GM13976 (cell line): ENCODE data around the gene S100A7A.

Experiments
- DNase-seq: peaks from one replicate; pipeline ENCODE4 v3.0.0; 2012; ENCODE audit warnings: low spot score
- in situ Hi-C: fragments of 300-500 bp; cut with MboI; formaldehyde crosslinking; loops from one replicate; pipeline ENCODE4 v1.12.0; 2022; ENCODE audit warnings: low sequenced_read_pairs, mixed read lengths, inconsistent platforms; ENCODE audit not compliant: unreplicated experiment
- TF ChIP-seq, protein P1 (sequence below): IDR thresholded peaks from 2 replicates; pipeline ENCODE4 v1.5.1; 2012; ENCODE audit warnings: borderline replicate concordance, mild to moderate bottlenecking; ENCODE audit not compliant: insufficient read depth; ENCODE audit errors: extremely low read depth, missing control alignments, control extremely low read depth

S100A7A gene

DNA sequence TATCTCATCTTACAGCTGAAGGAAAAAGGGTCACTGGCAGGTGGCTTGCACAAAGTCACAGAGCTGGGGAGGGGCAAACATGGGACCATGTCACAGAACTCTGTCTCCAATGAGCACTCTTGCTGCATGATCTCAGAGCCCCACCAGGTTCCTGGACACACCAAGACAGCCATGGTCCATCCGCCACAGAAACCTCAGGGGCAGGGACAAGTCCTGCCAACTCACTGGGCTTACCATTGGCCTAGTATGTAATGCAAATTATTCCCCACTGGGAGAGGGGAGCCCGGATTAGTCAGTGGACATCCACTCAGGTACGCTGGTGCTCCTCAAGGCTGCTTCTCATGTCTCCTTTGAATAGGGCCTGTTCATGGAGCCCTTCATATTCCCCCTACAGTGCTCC lies 14.2 kb downstream of the S100A7A start:
- no peak for DNase-seq
- in situ Hi-C loops, result loop anchor here (10.0 kb wide), 1 partner anchor 66 kb away; no protein-coding TSS in a partner anchor
- TF ChIP-seq, protein P1, sequence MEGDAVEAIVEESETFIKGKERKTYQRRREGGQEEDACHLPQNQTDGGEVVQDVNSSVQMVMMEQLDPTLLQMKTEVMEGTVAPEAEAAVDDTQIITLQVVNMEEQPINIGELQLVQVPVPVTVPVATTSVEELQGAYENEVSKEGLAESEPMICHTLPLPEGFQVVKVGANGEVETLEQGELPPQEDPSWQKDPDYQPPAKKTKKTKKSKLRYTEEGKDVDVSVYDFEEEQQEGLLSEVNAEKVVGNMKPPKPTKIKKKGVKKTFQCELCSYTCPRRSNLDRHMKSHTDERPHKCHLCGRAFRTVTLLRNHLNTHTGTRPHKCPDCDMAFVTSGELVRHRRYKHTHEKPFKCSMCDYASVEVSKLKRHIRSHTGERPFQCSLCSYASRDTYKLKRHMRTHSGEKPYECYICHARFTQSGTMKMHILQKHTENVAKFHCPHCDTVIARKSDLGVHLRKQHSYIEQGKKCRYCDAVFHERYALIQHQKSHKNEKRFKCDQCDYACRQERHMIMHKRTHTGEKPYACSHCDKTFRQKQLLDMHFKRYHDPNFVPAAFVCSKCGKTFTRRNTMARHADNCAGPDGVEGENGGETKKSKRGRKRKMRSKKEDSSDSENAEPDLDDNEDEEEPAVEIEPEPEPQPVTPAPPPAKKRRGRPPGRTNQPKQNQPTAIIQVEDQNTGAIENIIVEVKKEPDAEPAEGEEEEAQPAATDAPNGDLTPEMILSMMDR, result no peak

DNA sequence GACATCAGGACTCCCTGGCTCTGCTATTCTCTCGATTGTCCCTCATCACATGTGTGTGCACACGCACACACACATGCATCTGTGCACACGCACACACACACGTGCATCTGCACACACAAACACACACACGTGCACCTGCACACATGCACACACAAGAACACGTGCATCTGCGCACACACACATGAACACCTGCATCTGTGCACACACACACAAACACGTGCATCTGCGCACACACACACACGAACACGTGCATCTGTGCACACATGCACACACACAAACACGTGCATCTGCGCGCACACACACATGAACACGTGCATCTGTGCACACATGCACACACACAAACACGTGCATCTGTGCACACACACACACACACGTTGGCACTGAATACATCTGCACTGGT lies 14.7 kb downstream of the S100A7A start:
- in situ Hi-C loops, result loop anchor here (10.0 kb wide), 1 partner anchor 66 kb away; no protein-coding TSS in a partner anchor
- no peak for DNase-seq

DNA sequence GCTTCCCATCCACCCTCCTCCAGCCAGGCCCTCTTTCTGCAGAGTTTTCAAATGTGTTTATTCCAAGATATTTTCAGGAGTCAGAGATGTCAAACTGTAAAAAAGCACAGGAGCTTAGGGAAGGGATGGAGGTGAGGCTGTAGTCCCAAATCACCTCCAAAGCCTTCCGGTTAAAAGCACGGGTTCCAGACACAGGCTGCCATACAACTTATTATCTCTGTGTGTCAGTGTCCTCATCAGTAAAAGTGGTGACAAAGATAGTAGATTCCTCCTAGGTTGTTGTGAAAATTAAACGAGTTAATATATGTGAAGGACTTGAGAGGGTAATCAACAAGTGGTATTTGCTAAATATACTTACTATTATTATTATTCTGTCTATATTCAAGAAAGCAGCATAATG lies 15.1 kb downstream of the S100A7A start:
- in situ Hi-C loops, result loop anchor here (10.0 kb wide), 1 partner anchor 67 kb away; no protein-coding TSS in a partner anchor
- DNase-seq, result no peak
- TF ChIP-seq, protein P1, result no peak

More for the DNA sequence above, 14.7 kb downstream of the S100A7A start:
- TF ChIP-seq, protein P1, result no peak

DNA sequence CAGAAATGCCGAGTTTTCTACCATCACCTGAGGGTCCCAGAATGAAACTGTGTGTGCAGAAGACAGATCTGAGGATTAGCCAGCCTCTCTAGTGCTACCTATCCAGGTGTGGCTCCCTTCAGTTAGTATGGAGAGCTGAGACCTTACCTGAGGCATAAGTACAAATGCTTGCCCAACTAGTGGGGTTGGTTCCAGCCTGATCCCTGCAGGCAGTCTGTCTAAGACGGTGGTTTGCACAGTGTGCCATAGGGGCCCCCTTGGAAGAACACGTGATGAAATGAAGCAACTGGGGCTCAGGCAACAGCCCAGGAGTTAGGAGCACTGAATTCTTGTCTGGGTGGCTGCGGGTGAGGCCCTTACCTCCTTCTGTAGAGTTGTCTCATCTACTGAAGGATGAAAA lies 15.6 kb downstream of the S100A7A start:
- in situ Hi-C loops, result loop anchor here (10.0 kb wide), 1 partner anchor 67 kb away; no protein-coding TSS in a partner anchor
- DNase-seq, result no peak
- TF ChIP-seq, protein P1, result no peak

DNA sequence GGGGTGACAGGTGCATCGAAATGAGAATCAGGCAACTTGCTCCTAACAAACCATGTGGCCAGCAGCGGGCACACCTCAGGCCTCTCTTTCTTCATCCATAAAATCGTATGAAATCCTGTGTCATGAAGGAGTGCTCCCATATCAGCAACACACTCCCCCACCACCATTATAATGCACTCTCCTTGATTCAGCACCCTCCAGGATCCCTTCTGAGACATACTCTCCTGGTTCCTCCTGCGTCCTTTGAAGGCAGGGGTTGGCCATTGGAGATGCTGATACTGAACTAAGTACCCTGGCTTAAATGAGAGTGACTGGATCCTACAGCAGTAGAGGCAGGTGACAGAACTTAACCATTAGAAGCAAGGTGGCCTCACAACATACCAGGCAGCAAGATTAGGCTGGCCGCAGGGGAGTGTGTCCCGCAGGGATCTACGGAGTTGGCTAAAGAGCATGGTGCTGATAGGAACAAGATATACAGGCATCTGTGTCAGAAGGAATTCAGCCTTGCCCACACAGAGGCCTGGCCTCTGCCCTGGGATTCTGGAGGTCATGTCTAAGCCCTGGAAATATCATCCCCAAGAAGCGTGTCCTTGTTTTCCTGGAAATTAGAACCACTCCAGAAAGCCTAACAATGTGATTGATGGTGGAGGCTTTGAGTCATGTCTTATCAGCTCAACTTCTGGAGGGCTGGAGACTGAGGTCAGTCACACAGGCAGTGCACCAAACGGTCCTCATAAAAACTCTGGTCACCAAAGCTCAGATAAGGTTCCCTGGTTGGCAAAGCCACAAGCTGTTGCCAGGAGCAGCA lies 16.8 kb downstream of the S100A7A start:
- in situ Hi-C loops, result loop anchor here (10.0 kb wide), 1 partner anchor 68 kb away; no protein-coding TSS in a partner anchor
- DNase-seq, result no peak
- TF ChIP-seq, protein P1, result no peak

DNA sequence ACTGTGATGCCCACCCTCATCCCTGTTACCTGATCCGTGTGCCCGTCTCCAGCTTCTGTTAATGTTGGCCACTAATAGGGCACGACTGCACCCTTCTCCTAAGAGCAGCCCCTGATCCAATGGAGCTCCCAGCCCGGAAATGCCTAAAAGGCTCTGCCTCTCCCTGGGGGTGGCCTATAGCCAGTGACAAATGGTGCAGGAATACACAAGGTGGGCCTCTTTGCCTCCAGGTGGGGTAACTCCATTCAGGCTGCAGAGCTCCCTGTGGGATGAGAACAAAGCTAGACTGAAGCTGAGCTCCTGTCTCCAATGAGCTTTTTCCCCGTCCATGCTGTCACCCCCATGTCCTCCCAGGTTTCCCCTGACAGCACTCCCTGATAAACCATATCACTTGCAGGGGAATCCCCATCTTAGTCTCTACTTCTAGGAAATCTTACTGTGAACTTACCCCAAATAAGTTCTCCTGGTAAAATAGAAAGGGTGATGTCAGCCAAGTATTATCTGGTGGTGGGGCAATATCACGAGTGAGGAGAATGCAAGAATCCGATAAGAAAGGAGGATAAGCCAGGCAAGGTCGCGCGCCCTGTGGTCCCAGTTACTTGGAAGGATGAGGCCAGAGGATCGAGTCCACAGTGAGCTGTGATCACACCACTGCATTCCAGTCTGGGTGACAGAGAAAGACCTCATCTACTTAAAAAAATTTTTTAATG lies 18.6 kb downstream of the S100A7A start:
- in situ Hi-C loops, result loop anchor here (10.0 kb wide), 1 partner anchor 70 kb away; no protein-coding TSS in a partner anchor
- no peak for DNase-seq
- TF ChIP-seq, protein P1, result no peak
